GM20431 (cell line): ENCODE results near the gene KLF13.

Experiments
- in situ Hi-C: fragments of 300-500 bp; cut with MseI, MboI; formaldehyde crosslinking; loops from one replicate; pipeline ENCODE4 v1.15.0; 2020; ENCODE audit warnings: low sequenced_read_pairs; ENCODE audit not compliant: unreplicated experiment

Gene KLF13

GRCh38 chr15:31396881-31397560, 70.4 kb downstream of the KLF13 start:
- in situ Hi-C loops, result no loop called here

DNA sequence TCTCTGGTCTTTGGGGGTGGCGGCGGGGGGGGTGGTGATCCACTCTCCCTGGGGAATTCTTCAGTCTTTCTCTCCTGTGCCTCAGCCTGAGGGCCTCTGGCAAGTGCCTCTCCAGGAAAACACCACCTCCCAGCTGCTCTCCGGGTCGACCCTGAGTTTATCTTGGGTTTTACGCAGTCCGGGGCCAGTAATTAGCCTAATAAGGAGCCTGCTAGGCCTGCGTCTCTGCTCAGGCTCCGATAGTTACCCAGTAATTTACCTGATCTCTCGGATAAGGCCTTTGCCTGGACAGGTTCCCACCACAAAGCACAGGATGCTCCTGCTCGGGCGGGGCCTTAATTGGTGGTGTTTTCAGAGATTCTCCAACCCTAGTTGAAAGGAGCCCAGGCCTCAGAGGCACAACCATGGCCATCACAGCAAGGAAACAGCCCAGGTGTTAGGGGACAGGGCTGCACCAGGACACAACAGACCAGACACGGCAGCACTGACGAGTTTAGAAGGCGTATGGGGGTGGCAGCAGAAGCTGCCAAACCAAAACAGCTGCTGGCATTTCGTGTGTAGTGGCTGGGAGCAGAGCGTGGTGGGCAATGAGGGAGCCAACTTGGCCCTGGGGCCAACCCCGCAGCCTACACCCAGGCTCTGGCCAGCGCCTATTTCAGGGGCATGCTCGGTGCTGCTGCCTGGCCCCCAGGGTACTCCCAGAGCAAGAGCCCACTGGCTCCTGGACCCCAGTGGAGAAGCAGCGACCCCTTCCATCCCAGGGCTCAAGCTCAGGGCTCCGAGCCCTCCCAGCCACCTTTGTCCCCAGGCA, 71.4 kb downstream of the KLF13 start:
- in situ Hi-C loops, result no loop called here

DNA sequence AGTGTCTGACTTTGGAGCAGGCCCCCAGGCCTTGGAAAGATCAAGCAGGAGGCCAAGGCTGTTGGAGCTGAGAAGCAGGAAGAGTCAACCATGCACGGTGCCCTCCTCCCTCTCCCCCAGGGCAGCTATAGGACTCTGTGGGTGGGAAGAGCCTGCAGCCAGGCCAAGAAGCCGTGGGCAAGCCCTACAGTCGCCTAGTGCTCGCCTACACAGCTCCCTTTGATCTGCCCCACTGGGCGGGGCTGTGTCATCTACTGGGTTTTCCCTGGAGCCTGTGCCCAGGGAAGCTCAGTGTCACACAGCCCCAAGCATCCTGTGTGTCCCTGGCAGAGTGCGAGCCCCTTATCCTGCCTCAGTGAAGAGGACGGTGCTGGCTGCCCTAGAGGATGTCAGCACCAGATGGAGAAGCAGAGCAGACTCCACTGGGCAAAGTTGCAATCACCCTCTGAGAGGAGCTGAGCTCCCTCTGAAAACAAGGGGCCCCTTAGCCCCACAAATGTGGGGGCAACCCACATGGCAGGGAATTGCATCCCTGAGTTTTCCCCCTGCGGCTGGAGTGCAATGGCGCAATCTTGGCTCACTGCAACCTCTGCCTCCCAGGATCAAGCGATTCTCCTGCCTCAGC, 72.2 kb downstream of the KLF13 start:
- in situ Hi-C loops, result no loop called here

GRCh38 chr15:31399544-31400171, 73.0 kb downstream of the KLF13 start:
- in situ Hi-C loops, result no loop called here

GRCh38 chr15:31400222-31400927, 73.7 kb downstream of the KLF13 start:
- in situ Hi-C loops, result no loop called here

DNA sequence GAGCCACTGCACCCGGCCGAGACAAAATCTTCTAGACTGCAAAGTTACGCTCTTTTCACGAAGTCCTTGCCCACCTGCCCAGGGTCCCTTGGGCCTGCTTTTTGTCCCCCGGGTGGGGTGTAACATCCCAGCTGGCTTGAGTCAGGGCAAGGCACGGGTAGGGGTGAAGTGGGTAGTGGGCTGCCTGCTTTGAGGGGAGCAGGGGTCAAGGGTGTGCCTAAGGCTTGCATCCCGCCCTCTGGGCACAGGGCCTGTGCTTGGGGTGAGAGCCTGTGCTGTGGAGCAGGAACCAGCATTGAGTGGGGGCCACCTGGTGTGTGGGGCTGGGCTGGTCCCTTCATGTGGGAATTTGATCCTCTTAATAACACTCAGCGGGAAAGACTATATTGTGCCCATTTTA, 74.6 kb downstream of the KLF13 start:
- in situ Hi-C loops, result no loop called here

- in situ Hi-C loops, result no loop called here
Observed at GRCh38 chr15:31402003-31402402, 75.4 kb downstream of the KLF13 start.

DNA sequence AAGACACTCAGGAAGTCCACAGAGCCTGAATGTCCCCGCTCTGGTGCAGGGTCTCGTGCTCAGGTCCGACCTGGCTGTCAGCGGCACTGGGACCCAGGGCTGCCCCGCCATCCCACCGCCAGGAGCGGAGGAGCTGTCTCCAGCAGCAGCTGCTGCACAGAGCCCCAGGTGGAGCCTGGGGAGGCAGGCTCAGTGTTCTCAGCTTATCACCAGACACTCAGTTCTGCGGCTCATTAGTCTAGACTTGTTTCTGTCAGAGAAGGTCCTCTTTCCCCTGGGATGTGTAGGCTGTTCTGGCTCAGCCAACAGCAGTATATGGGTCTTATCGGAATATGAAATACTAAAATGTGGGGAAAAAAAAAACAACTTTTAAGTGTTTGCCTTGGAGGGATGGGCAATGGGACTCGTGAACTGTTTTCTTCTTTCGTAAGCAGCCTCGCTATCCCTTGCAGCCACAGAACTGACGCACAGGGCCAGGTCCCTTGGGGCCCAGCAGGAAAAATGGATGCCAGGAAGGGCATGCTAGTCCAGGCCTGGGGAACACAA, 75.9 kb downstream of the KLF13 start:
- in situ Hi-C loops, result no loop called here

- in situ Hi-C loops, result no loop called here
Observed at GRCh38 chr15:31403096-31403495, 76.5 kb downstream of the KLF13 start.

DNA sequence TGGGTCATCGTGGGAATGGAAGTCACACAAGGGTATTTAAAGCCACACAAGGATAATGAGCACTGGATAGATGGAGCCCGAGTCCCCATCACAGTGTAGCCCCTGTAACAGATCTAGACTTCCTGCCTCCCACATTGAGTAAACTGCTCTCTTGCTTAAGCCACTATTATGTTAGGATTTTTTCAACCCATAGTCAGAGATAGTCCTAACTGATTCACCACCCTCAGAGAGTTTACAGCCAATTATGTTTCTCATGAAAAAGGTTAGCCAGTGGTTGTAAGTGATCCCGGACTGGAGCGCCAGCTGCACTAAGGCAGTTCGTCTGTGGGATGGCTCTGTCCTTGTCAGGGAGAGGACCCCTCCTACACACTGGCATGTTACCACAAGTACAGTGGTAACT, 77.0 kb downstream of the KLF13 start:
- in situ Hi-C loops, result no loop called here

GRCh38 chr15:31404345-31404744, 77.7 kb downstream of the KLF13 start:
- in situ Hi-C loops, result no loop called here

- in situ Hi-C loops, result no loop called here
Observed at GRCh38 chr15:31405200-31405920, 78.7 kb downstream of the KLF13 start.

DNA sequence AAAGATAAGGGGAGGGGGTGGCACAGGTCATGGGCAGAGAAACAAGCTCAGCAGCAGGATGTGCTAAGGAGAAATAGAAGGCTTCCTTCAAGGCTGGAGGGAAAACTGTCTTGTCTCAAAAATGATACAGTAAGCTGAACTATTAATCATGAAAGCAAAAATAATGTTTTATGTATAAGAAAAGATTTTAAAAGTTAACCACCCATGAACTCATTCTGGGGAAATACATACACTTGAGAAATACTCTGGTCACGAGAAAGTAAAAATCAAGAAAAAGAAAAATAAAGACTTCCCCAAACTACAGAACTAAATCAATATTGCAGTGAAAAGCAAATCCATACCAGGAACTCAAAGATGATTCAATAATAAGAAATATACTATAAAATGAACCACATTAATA, 80.7 kb downstream of the KLF13 start:
- in situ Hi-C loops, result no loop called here

DNA sequence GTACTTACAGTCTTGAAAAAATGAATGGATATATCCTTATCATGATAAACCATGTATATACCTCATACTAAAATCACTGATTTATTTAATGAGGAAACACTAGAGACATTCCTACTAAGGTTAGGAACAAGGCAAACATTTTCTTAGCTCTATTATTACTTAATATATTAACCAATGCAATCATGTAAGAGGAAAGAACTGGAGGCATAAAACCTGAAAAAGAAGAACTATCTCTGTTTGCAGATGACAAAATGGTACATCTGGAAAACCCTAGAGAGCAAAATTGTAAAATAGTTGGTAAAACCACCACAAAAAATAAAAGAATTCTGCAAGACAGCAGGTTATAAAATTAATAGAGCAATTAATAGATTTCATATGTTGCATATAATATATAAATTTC, 81.2 kb downstream of the KLF13 start:
- in situ Hi-C loops, result no loop called here

DNA sequence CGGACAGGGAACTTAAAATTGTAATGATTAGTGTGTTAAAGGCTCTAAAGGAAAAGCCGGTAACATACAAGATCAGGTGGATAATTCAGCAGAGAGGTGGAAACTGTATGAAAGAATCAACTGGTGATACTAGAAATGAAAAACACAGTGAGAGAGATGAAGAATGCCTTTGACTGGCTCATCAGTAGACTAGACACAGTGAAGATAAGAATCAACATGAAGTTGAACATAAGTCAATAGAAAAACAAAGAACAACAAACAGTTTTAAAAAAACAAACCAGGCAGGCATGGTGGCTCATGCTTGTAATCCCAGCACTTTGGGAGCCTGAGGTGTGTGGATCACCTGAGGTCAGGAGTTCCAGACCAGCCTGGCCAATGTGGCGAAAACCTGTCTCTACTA, 82.1 kb downstream of the KLF13 start:
- in situ Hi-C loops, result no loop called here

DNA sequence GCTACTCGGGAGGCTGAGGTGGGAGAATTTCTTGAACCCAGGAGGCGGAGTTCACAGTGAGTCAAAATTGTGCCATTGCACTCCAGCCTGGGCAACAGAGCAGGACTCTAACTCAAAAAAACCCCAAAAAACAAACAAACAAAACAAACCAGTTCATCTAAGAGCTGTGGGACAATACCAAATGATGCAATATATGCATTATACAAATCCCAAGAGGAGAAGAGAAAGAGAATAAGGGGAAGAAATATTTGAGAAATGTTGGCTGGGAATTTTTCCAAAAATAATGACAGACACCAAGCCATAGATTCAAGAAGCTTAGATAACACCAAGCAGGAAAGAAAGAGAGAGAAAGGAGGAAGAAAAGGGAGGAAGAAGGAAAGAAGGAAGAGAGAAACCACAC, 82.5 kb downstream of the KLF13 start:
- in situ Hi-C loops, result no loop called here

GRCh38 chr15:31412824-31413223, 86.2 kb downstream of the KLF13 start:
- in situ Hi-C loops, result no loop called here

GRCh38 chr15:31415201-31415600, 88.6 kb downstream of the KLF13 start:
- in situ Hi-C loops, result no loop called here

DNA sequence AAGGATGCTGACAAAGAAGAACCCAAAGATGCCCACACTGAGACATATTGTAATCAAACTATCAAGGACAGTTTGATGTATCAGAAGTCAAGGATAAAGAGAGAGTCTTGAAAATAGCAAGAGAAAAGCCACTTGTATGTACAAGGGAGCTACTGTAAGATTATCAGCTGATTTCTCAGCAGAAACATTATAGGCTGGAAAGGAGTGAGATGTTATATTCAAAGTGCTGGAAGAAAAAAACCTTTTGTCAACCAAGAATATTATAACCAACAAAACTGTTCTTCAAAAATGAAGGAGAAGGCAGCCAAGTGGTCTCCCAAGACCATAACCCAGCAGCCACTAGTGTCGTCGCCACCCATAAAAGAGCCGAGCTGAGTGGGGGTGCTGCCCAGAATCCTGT, 93.2 kb downstream of the KLF13 start:
- in situ Hi-C loops, result no loop called here
